Measurements from ENCODE around the gene ETFA.

DNA sequence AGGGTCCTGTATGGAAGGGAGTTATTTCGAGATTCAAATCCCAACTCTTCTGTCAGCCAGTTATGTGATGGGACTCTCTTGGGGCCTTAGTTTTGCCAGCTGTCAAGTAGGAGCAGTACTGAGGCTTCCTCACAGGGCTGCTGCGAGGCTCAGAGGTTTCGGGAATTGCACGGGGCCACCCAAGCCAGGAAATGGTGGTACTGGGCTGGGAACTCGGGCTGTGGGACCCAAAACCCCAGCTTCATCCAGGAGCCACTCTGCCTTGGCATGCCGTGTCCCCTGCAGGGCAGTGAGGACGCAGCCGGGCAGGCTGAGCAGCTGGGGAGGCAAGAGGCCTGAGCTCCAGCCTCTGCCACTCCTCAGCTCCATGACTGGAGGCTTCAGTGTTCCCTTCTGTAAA, 118.6 kb downstream of the ETFA start:
- TF ChIP-seq CTCF (IDR thresholded peaks at IDR 0.05 in 8 of 11, conservative IDR thresholded peaks at IDR 0.05 in 3 of 11) = no peak
- no peak for TF ChIP-seq POLR2A (IDR thresholded peaks at IDR 0.05)
